ENCODE measurements around the gene MRPL30. TPM values are rescaled to one million over a fixed set of nuclear protein-coding genes. Genes with fewer than 3 reads are reported as not detected.

MRPL30 gene
- total and polyA plus RNA-seq, 2 donors (not counting 3 experiments of a cell fraction or from before 2014, with no cell fraction given), result 14.7 to 28.4 TPM

- Histone ChIP-seq H3K27me3 (ENCODE audit: control insufficient read depth in 2 of 2, insufficient read depth in 2 of 2, low read length in 2 of 2) (no peaks in the 10 kb centered on the region), H3K27ac (ENCODE audit: insufficient read depth, low read depth, low read length) (no peak overlapping the region), H3K9ac (replicated peaks; ENCODE audit: extremely low read depth, insufficient read depth, low read length) (no peak overlapping the region), H3K4me2 (ENCODE audit: insufficient read depth, low read length) (no peak overlapping the region), H4K20me1 (replicated peaks; ENCODE audit: control insufficient read depth, extremely low read depth, insufficient read depth, low read length) (no peaks in the 10 kb centered on the region), H3K36me3 (ENCODE audit: control insufficient read depth in 2 of 2, extremely low read depth in 1 of 2, insufficient read depth in 2 of 2, low read length in 2 of 2) (peaks cover 11 to 13% of the 10 kb centered on the region in 2 experiments), H3K9me3 (replicated peaks; ENCODE audit: control insufficient read depth, insufficient read depth, low read length) (no peaks in the 10 kb centered on the region), H3K79me2 (ENCODE audit: control insufficient read depth, insufficient read depth, low read length) (peaks cover 9% of the 10 kb centered on the region), H2AFZ (ENCODE audit: low read depth, low read length) (no peak overlapping the region), H3K4me3 (replicated peaks in 1 of 3; ENCODE audit: insufficient read depth in 1 of 3, low read depth in 1 of 3, low read length in 3 of 3) (no peak overlapping the region), H3K9me1 (replicated peaks; ENCODE audit: control insufficient read depth, extremely low read depth, insufficient read depth, low read length) (no peaks in the 10 kb centered on the region), H3K4me1 (ENCODE audit: control insufficient read depth, extremely low read depth, insufficient read depth, low read length) (no peaks in the 10 kb centered on the region)
- ChIA-PET POLR2A (no interaction called here), CTCF (no interaction called here)
- BruUV-seq (replicated peaks), result no TSS peak
- no peak for TF ChIP-seq MYC (IDR thresholded peaks at IDR 0.05; ENCODE audit: low read depth, low read length)
- TF ChIP-seq POLR2AphosphoS5 (IDR thresholded peaks at IDR 0.05; ENCODE audit: insufficient read depth, low read depth, low read length), result no peak
- no peak for TF ChIP-seq CTCF (IDR thresholded peaks at IDR 0.05; ENCODE audit: extremely low read depth in 1 of 2, insufficient read depth in 1 of 2, low read depth in 1 of 2, low read length in 2 of 2)
- TF ChIP-seq JUN (IDR thresholded peaks at IDR 0.05; ENCODE audit: borderline replicate concordance, insufficient read depth, insufficient read length, low read depth), result no peak
- TF ChIP-seq POLR2A (IDR thresholded peaks at IDR 0.05; ENCODE audit: low read depth, low read length), result no peak
- no peak for TF ChIP-seq EZH2 (IDR thresholded peaks at IDR 0.05; ENCODE audit: borderline replicate concordance, low read depth, low read length, severe bottlenecking)
- no peak for TF ChIP-seq MAX (IDR thresholded peaks at IDR 0.05; ENCODE audit: insufficient read depth, insufficient read length)
- no peak for TF ChIP-seq FOS (IDR thresholded peaks at IDR 0.05; ENCODE audit: borderline replicate concordance, insufficient read depth, low read length)
- no peak for TF ChIP-seq GATA2 (IDR thresholded peaks at IDR 0.05; ENCODE audit: insufficient read depth, insufficient read length, low read depth, low read length)
- dilution Hi-C loops (cut with MboI; ENCODE audit: extremely low pct_ligation_motif_present, low sequenced_read_pairs) (no loop called here), intact Hi-C loops (cut with micrococcal nuclease) (no loop called here)
- FAIRE-seq, result no peak
- no peak for DNase-seq (ENCODE audit: low read depth, low spot score)
Measured at GRCh38 chr2:99171377-99172140, 9.4 kb upstream of the MRPL30 start.
